HL-60 (cell line): Measurements from ENCODE around the gene THSD7A.

ENCODE experiments used
- DNase-seq, 2 experiments: peaks; one replicate each; pipeline ENCODE4 v3.0.0-alpha.2; 2010 to 2020; ENCODE audit warnings: low read depth in 1 of 2, low spot score in 1 of 2
- H3K27ac ChIP-seq: fragments of 250-450 bp; sonication (Bioruptor Pico); replicated peaks from 2 replicates; pipeline ENCODE4 v1.5.1; 2020; ENCODE audit warnings: mild to moderate bottlenecking, moderate library complexity
- H3K27me3 ChIP-seq: fragments of 250-450 bp; sonication (Bioruptor Pico); 2 replicates; pipeline ENCODE4 v1.5.1; 2021; ENCODE audit warnings: mild to moderate bottlenecking, moderate library complexity; ENCODE audit not compliant: insufficient read depth, poor library complexity, severe bottlenecking
- H3K4me3 ChIP-seq: replicated peaks from 2 replicates; pipeline ENCODE4 v1.5.1; 2011; ENCODE audit warnings: mild to moderate bottlenecking, control low read depth, low read length; ENCODE audit not compliant: insufficient read depth
- GABPA ChIP-seq: IDR thresholded peaks from 2 replicates; pipeline ENCODE4 v1.6.1; 2012; ENCODE audit warnings: low read depth
- POLR2AphosphoS5 ChIP-seq: IDR thresholded peaks from 2 replicates; pipeline ENCODE4 v1.6.1; 2012; ENCODE audit warnings: low read depth
- SPI1 ChIP-seq: IDR thresholded peaks from 2 replicates; pipeline ENCODE4 v1.6.1; 2012; ENCODE audit warnings: low read depth, mild to moderate bottlenecking, borderline replicate concordance
- TF ChIP-seq, protein P1 (sequence below): IDR thresholded peaks from one replicate; pipeline ENCODE4 v1.5.1; 2011; ENCODE audit warnings: low read length, control low read depth, inconsistent platforms; ENCODE audit not compliant: insufficient read depth
- TF ChIP-seq, protein P2 (sequence below): IDR thresholded peaks from 2 replicates; pipeline ENCODE4 v1.6.1; 2012; ENCODE audit warnings: low read depth; ENCODE audit not compliant: insufficient replicate concordance

Gene THSD7A

DNA sequence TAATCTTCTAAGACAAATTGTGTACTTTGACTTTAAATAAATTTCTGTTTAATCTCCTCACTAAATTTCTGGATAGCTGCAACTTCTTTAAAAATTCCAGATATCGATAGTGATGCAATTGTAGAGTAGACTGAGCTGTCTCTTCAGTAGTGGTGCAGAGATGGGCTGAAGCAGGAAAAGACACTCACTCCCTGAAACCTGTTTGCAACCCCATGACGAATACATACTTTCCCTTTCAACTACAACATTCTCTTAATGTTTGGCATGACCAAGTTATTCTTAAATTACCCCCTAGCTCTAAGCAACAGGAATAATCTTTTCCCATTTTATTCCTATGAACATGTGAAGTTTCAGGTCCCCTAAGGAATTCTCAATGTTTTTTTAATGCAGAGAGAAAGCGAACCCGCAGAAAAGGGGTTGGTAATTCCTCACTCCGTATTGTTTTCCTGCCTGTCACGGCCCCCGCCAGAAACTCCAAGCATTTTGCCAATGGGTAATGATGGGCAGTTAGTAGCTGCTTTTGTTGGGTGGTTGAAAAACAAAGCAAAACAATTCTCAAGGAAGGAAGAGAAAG lies 1.3 kb downstream of the THSD7A start:
- no peak overlapping the region for H3K4me3 ChIP-seq
- H3K27ac ChIP-seq, result no peak overlapping the region
- H3K27me3 ChIP-seq, result no peaks in the 10 kb centered on the region
- TF ChIP-seq, protein P1, sequence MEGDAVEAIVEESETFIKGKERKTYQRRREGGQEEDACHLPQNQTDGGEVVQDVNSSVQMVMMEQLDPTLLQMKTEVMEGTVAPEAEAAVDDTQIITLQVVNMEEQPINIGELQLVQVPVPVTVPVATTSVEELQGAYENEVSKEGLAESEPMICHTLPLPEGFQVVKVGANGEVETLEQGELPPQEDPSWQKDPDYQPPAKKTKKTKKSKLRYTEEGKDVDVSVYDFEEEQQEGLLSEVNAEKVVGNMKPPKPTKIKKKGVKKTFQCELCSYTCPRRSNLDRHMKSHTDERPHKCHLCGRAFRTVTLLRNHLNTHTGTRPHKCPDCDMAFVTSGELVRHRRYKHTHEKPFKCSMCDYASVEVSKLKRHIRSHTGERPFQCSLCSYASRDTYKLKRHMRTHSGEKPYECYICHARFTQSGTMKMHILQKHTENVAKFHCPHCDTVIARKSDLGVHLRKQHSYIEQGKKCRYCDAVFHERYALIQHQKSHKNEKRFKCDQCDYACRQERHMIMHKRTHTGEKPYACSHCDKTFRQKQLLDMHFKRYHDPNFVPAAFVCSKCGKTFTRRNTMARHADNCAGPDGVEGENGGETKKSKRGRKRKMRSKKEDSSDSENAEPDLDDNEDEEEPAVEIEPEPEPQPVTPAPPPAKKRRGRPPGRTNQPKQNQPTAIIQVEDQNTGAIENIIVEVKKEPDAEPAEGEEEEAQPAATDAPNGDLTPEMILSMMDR, result no peak
- TF ChIP-seq, protein P2, sequence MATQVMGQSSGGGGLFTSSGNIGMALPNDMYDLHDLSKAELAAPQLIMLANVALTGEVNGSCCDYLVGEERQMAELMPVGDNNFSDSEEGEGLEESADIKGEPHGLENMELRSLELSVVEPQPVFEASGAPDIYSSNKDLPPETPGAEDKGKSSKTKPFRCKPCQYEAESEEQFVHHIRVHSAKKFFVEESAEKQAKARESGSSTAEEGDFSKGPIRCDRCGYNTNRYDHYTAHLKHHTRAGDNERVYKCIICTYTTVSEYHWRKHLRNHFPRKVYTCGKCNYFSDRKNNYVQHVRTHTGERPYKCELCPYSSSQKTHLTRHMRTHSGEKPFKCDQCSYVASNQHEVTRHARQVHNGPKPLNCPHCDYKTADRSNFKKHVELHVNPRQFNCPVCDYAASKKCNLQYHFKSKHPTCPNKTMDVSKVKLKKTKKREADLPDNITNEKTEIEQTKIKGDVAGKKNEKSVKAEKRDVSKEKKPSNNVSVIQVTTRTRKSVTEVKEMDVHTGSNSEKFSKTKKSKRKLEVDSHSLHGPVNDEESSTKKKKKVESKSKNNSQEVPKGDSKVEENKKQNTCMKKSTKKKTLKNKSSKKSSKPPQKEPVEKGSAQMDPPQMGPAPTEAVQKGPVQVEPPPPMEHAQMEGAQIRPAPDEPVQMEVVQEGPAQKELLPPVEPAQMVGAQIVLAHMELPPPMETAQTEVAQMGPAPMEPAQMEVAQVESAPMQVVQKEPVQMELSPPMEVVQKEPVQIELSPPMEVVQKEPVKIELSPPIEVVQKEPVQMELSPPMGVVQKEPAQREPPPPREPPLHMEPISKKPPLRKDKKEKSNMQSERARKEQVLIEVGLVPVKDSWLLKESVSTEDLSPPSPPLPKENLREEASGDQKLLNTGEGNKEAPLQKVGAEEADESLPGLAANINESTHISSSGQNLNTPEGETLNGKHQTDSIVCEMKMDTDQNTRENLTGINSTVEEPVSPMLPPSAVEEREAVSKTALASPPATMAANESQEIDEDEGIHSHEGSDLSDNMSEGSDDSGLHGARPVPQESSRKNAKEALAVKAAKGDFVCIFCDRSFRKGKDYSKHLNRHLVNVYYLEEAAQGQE, result no peak
- no peak for TF ChIP-seq GABPA
- no peak for TF ChIP-seq SPI1
- no peak for TF ChIP-seq POLR2AphosphoS5
- no peak for DNase-seq

DNA sequence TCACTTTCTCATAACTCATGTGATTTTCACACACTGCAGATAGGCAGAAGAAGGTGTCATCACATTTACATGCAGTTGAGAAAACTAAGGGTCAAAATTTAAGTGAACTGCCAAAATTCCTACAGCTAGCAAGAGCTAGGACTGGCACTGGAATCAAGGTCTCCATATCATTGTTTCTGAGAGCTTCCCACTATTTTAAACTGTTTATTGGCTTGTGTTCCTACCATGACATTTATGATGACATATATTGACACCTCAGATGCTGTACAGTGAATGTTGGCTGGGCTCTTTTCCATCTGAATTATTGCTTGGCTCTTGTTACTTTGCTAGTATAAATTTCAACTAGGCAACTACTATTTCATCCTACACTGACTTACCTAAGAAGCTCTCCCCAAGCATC lies 2.0 kb downstream of the THSD7A start:
- H3K27me3 ChIP-seq, result no peaks in the 10 kb centered on the region
- TF ChIP-seq SPI1, result no peak
- no peak for TF ChIP-seq POLR2AphosphoS5
- TF ChIP-seq, protein P1, result no peak
- TF ChIP-seq, protein P2, result no peak
- no peak overlapping the region for H3K27ac ChIP-seq
- no peak overlapping the region for H3K4me3 ChIP-seq
- DNase-seq, result no peak

DNA sequence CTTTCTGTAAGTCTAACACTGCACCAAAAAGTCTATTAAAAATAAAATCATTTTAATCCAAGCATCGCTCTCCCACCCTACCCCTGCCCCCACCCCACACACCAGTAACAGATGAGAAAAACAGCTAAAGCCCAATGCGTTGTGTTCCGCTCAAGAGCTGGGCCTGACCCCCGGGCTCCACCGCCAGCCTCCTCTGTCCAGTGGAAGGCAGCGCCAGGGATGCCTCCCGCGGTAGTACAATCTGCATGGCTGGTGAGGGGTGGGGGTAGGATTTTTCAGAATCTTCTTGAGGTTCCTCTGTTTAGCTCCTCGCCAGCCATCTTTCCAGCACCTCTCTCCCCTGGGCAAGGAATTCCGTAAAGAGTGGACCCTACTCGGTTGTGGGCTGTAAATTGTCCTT lies 12.1 kb downstream of the THSD7A start:
- no peak overlapping the region for H3K4me3 ChIP-seq
- no peak for TF ChIP-seq GABPA
- TF ChIP-seq, protein P2, result no peak
- TF ChIP-seq POLR2AphosphoS5, result no peak
- TF ChIP-seq, protein P1, result no peak
- TF ChIP-seq SPI1, result no peak
- no peaks in the 10 kb centered on the region for H3K27me3 ChIP-seq
- H3K27ac ChIP-seq, result no peak overlapping the region
- DNase-seq, result no peak
